GM15510 (cell line): ENCODE data around the gene POLR2C.

ENCODE experiments used
- POLR2A ChIP-seq: IDR thresholded peaks from 3 replicates; pipeline ENCODE4 v1.6.1; 2011; ENCODE audit warnings: borderline replicate concordance; ENCODE audit not compliant: insufficient read length; ENCODE audit errors: extremely low read depth

Gene POLR2C

DNA sequence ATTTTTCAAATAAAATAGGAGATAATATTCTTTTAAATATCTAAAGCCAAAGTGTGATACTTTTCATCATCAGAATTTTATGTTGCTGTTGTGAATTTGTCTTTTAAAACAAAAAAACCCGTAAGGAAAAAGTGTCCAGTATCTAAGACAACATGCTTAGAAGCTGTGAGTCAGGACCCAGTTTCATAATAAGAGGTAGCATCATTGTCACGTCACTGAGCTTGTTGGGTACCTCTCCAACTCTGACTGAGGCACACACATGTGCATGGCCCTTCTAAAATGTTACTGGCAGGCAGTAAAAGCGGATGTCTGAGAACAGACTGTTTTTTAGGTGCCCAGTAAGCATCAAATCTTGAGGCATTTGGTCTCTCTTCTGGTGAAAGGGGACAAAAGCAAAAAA, 17.8 kb upstream of the POLR2C start:
- TF ChIP-seq POLR2A, result no peak

DNA sequence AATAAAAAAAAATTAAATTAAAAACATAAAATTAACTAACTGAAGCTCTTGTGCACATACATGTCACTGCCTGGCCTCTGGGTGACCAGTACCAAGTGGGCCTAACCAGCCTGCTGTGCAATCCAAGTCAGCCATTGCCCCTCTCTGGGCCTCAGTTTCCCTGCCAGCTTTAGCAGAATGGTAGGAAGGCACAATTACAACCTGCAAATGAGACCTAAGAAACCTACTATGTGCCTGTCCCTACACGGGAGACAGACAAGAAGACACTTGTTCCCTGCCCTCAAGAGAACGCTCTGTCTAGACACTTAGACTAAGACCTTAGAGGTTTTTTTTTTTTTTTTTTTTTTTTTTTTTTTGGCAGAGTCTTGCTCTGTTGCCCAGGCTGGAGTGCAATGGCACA, 17.0 kb upstream of the POLR2C start:
- no peak for TF ChIP-seq POLR2A

DNA sequence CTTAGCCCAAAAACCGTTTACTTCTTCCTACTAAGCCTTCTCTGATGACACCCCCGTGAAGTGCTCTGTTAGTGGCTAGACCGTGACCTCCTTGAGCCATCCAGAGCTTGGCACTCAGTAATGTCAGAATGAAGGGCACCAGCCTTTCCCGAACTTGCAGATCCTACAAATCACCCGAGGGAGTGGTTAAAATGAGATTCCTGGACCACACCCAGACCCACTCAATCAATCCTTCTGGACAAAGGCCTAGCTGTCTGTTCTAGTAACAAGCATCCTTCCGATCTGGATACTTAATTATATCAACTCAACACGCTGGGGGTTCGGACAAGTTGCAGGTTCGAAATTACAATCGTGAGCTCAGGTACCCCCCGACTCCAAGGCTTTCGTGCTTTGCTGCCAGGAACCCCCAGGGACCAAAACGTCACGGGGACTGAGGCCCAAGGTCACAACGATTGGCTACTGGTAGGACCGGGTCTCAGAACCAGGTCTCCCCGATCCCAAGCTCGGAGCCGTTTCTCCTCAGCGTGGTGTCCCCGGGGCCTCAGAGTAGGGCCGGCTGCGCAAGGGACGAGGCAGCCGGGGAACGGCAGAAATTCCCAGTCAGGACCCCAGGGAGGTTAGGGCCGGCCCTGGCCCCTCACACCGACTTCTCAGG, 15.8 kb upstream of the POLR2C start:
- TF ChIP-seq POLR2A, result no peak

DNA sequence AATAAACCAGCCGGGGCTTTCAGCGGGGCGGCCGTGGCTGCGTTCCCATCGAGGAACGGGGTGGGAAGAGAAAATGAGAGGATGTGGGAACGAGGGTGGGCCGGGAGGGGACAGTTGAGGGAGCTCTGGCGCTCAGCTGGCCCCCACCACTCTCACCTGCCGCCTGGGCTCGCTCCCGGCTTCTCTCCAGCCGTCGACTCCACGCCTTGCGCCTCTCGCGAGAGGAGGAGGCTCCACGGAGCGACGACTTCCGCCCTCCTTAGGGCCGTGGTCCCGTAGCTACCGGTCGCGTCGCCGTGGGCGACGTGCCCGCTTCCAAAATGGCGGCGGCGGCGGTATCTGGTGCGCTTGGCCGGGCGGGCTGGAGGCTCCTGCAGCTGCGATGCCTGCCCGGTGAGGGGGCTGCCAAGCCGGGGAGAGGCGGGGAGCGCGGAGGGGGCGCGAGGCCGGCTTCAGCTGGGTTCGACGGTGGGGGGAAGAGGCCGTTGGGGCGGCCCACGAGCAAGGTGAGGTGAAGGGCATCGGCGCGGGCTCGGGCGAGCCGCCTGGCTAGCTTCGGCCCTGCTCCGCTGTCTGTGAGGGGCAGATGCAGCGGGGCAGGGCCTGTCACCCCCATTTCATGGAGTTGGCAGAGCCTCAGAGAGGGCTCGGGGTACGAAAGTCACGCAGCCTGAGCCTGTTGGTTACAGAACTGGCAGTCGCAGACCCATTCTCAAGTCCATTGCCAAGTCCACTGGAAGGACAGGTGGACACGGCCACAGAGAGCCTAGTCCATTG, 15.1 kb upstream of the POLR2C start, which contains the start of the genes CIAPIN1 and COQ9:
CIAPIN1 (minus strand) TSS at position 200 of the 777 bp plus-strand sequence. CDS start 6,457 bp downstream, outside the sequence.
COQ9 (plus strand) TSS at position 294 of the 777 bp plus-strand sequence; CDS start at position 321, 27 bp downstream.
- peak; percentile 96 for TF ChIP-seq POLR2A

DNA sequence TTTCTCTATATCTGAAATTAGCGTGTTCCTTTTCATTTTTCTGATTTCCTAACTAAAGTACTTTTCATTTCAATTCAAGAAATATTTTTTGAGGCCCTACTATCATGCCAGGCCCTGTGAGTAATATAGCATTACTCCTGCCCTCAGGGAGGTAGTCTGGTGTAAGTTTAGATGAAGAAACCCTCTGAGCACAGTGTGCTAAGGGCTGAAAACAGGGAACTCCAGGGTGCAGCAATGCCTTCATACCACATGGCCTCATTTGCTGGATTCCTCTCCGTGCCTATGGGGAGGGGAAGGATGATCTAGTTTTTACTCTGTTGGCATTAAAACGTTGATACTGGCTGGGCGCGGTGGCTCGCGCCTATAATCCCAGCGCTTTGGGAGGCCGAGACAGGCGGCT, 10.5 kb upstream of the POLR2C start:
- TF ChIP-seq POLR2A, result no peak

DNA sequence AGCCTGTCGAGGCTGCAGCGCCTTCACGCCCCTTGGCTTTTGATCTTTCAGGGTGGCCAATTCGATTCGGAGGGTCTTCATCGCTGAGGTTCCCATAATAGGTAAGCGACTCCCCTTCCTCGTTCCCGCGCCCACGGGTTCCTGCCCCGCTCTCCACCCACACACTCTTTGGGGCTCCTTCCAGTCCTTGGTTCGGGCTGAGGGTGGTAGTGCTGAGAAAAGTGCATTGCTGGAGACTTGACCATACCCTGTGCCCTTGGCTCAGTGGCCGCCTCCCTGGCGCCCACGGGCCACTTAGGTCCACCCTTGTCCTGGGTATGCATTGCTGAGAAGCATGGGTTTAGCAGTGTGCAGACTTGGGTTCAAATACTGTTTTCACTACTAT, 491 bp downstream of the POLR2C start:
- no peak for TF ChIP-seq POLR2A

DNA sequence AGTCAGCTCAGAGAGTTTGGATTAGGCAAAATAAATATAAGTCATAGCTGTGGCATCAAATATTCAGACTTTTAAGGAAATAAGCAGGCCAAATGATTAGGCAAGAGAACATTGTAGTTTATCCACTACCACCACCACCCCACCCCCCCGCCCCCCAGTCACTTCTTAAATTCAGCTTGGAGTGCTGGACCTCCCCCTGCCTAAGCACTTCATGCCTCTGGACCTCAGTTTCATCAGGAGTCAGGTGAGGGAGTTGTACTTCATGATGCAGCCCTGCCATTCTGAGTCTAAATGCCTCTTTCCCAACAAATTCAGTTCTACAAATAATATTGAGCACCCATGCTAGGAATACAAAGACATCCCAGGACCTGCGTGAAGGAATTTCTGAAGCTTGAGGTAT, 2.0 kb downstream of the POLR2C start:
- no peak for TF ChIP-seq POLR2A

DNA sequence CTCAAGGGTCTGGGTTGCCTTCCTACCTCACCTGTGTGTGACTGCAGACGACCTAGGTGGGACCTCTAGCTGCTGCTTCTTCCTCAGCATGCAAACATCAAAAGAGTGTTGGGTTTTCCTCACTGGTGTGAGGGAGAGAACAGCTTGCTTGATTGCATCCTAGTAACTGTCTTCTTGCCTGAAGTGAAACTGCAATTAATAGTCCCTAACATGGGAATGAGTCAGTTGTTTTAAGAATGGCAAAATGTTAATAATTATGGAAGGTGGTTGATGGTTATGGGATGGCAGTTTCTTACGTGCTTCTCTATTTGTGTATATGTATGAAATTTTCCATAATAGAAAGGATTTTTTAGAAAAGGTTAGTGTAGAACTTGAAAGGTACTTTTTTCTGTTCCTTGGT, 5.9 kb downstream of the POLR2C start:
- no peak for TF ChIP-seq POLR2A

DNA sequence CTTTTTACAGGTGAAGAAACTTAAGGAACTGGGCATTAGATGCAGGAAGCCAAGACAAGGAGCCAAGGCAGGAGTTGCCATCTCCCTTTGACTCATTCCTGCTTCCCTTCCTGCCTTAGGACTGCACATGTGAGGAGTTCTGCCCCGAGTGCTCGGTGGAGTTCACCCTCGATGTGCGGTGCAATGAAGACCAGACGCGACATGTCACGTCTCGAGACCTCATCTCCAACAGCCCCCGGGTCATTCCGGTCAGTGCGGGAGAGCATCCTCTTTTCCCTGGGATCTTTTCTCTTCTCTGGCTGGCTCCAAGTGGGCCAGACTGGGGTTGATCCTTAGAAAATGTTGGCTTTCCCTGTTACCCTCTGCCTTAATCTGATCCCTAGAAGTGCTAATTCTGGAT, 6.6 kb downstream of the POLR2C start:
- TF ChIP-seq POLR2A, result no peak

DNA sequence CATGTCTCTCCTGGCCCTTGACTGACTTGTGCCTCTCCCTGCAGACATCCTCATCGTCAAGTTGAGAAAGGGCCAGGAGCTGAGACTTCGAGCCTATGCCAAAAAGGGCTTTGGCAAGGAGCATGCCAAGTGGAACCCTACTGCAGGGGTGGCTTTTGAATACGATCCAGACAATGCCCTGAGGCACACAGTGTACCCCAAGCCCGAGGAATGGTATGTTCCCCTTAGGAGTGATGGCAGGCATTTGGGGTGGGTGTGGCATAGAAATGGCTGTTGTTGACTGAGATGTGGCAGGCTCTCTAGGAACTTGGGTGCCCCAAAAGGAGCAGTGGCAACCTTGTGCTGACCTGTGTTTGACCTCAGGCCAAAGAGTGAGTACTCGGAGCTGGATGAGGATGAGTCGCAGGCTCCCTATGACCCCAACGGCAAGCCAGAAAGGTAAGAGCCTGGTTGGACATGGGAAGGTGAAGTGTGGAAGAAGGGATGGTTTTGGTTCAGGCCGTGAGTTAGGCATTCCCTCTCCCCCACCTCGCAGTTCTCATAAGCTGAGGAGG, 7.5 kb downstream of the POLR2C start:
- no peak for TF ChIP-seq POLR2A

DNA sequence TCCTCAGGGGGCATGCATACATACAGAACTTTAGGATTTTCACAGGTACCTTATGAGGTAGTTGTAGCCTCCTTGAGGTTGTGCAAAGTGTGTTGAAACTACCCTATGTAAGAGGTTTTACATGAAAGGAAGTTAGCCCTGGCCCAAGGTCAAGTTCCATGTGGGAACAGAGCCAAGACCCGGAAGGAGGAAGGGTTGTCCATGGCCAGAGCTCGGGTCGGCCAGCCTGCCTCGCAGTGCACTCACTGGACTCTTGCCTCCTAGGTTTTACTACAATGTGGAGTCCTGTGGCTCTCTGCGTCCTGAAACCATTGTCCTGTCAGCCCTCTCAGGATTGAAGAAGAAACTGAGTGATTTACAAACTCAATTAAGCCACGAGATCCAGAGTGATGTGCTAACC, 8.2 kb downstream of the POLR2C start:
- TF ChIP-seq POLR2A, result no peak

DNA sequence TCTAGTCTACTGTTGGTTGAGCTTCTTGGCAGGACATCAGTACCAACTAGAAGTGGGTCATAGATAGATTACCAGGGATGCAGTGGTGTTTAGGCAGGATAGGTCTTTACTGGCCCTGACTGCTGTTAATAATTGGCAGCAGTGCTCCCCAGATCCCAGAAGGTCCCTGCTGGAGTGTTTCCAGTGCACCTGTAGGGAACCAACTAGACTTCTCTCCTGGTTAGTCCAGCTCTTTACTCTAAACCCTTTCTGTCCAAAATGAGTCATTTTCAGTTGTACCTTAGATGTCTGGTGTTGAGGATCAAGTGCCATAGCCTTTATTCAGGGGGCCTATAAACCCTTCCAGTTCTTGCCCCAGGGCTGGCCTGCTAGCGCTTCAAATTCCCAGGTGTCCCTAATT, 8.7 kb downstream of the POLR2C start:
- TF ChIP-seq POLR2A, result no peak

DNA sequence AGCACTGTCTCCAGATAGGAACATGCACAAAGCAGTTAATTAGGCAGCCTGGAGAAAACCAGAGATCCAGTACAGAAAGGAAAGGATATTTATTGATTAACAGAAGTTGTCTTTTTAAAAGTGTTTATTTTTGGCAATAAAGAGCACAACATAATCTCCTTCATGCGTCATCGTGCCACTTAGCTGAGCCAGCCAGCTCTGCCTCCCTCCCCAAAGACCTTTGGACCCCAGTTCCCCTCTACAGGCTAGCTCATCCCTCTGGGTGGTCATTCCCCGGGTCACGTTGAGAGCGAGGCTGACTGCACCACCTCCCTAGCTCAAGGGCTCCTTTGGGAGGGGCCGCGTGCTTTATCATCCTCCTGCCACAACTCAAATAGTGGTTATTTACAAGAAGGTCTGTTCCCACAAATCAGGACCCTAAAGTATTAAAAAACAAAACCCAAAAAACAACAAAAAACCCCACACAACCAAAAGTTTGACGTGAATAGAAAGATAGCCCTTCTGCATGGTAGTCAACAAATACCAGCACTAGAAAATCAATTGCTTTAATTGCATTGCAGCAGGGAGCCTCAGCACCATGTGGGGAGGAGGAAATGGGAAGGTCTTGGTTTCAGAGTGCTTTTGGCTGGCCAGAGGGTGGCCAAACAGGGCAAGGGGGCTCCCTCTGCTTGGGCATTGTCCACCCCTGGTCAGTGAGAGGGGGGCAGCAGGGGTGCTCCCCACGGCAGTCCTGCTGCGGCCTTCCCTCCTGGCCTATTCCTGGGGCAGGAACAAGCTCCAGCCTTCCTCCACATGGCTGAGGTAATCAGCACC, 9.6 kb downstream of the POLR2C start:
- TF ChIP-seq POLR2A, result no peak

DNA sequence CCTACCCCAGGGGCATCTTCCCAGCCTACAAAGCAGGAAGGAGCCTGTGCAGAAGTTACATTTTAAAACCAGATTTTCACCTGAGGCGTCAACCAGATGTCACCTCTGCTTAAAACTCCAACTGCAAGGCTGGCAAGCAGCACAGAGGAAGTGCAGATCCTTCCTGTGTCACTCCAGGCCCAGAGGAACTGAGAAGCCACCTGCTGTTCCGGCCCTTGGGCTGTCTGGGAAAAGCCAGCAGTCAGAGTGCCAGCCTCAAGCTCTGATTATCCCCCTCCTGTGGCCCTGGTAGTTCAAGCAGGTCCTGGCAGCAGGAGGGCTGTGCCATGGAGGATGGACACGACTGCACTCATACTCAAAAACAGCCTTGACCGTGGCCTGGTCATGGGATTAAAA, 10.2 kb downstream of the POLR2C start:
- TF ChIP-seq POLR2A, result no peak
